ENCODE measurements around the gene GRM1. TPM values are rescaled to one million over a fixed set of nuclear protein-coding genes. Genes with fewer than 3 reads are reported as not detected.

GRM1 gene
- polyA plus RNA-seq, 3 donors, result not detected

GRCh38 chr6:146300521-146300920, 271.7 kb downstream of the GRM1 start:
- H3K4me1 Mint-ChIP-seq, result peaks cover 15% of the 10 kb centered on the region
- intact Hi-C loops (cut with micrococcal nuclease), result no loop called here
- H3K9ac ChIP-seq (ENCODE audit: insufficient read depth, low read length, poor library complexity, severe bottlenecking), result no peak overlapping the region
- H3K27ac ChIP-seq (ENCODE audit: low read depth in 1 of 2, low read length in 2 of 2), result no peak overlapping the region
- no peaks in the 10 kb centered on the region for H3K9me3 ChIP-seq (replicated peaks in 1 of 2; ENCODE audit: control insufficient read depth in 1 of 2, insufficient read depth in 1 of 2, low read length in 2 of 2)
- peaks cover 9 to 10% of the 10 kb centered on the region in 2 donors for H3K4me1 ChIP-seq (ENCODE audit: control insufficient read depth in 1 of 2, insufficient read depth in 2 of 2, low read length in 2 of 2)
- no peak overlapping the region for H3K4me2 ChIP-seq (replicated peaks; ENCODE audit: extremely low read depth, low read length, poor library complexity, severe bottlenecking)
- DNase-seq, result no peak
- H3K36me3 Mint-ChIP-seq, result no peaks in the 10 kb centered on the region
- no peaks in the 10 kb centered on the region for H4K20me1 ChIP-seq (ENCODE audit: insufficient read depth, low read length)
- no peaks in the 10 kb centered on the region for H3K36me3 ChIP-seq (replicated peaks in 1 of 2; ENCODE audit: control insufficient read depth in 1 of 2, insufficient read depth in 2 of 2, low read length in 2 of 2)
- peaks cover 0 to 4% (median 1%) of the 10 kb centered on the region in 3 donors for H3K27me3 Mint-ChIP-seq (ENCODE audit: low read depth in 3 of 3)
- H2AFZ ChIP-seq (ENCODE audit: insufficient read depth, low read depth, low read length, poor library complexity, severe bottlenecking), result no peak overlapping the region
- no peak overlapping the region for H3K4me3 Mint-ChIP-seq
- WGBS (ENCODE audit: insufficient coverage), result 79% methylated on average over 2 of the region's 3 CpGs
- H3K27ac Mint-ChIP-seq, result no peak overlapping the region
- H3K79me2 ChIP-seq (ENCODE audit: insufficient read depth, low read length), result no peaks in the 10 kb centered on the region
- TF ChIP-seq CTCF (IDR thresholded peaks at IDR 0.05), result no peak
- H3K4me3 ChIP-seq (replicated peaks in 1 of 3; ENCODE audit: low read depth in 2 of 3, low read length in 3 of 3), result no peak overlapping the region
- peaks cover 0 to 1% (median 0%) of the 10 kb centered on the region in 7 donors for H3K9me3 Mint-ChIP-seq
- H3K27me3 ChIP-seq (ENCODE audit: control insufficient read depth in 2 of 2, insufficient read depth in 2 of 2, low read length in 2 of 2), result no peaks in the 10 kb centered on the region

GRCh38 chr6:146301764-146302163, 272.9 kb downstream of the GRM1 start:
- peaks cover 0 to 1% (median 0%) of the 10 kb centered on the region in 7 donors for H3K9me3 Mint-ChIP-seq
- no peak overlapping the region for H3K27ac Mint-ChIP-seq
- no peak overlapping the region for H3K4me2 ChIP-seq (replicated peaks; ENCODE audit: extremely low read depth, low read length, poor library complexity, severe bottlenecking)
- 100% methylated on average over 2 of the region's 3 CpGs for WGBS (ENCODE audit: insufficient coverage)
- no peaks in the 10 kb centered on the region for H4K20me1 ChIP-seq (ENCODE audit: insufficient read depth, low read length)
- TF ChIP-seq CTCF (IDR thresholded peaks at IDR 0.05), result no peak
- no peaks in the 10 kb centered on the region for H3K9me3 ChIP-seq (replicated peaks in 1 of 2; ENCODE audit: control insufficient read depth in 1 of 2, insufficient read depth in 1 of 2, low read length in 2 of 2)
- H3K79me2 ChIP-seq (ENCODE audit: insufficient read depth, low read length), result no peaks in the 10 kb centered on the region
- no peaks in the 10 kb centered on the region for H3K27me3 ChIP-seq (ENCODE audit: control insufficient read depth in 2 of 2, insufficient read depth in 2 of 2, low read length in 2 of 2)
- no peaks in the 10 kb centered on the region for H3K36me3 ChIP-seq (replicated peaks in 1 of 2; ENCODE audit: control insufficient read depth in 1 of 2, insufficient read depth in 2 of 2, low read length in 2 of 2)
- H3K4me3 Mint-ChIP-seq, result no peak overlapping the region
- intact Hi-C loops (cut with micrococcal nuclease), result no loop called here
- H3K27me3 Mint-ChIP-seq (ENCODE audit: low read depth in 3 of 3), result peaks cover 0 to 4% (median 1%) of the 10 kb centered on the region in 3 donors
- H3K4me1 Mint-ChIP-seq, result peaks cover 21% of the 10 kb centered on the region
- no peak overlapping the region for H3K9ac ChIP-seq (ENCODE audit: insufficient read depth, low read length, poor library complexity, severe bottlenecking)
- no peak overlapping the region for H2AFZ ChIP-seq (ENCODE audit: insufficient read depth, low read depth, low read length, poor library complexity, severe bottlenecking)
- peak in 1 of 3 donors; percentile 30 for DNase-seq
- peaks cover 13% of the 10 kb centered on the region in 2 donors for H3K4me1 ChIP-seq (ENCODE audit: control insufficient read depth in 1 of 2, insufficient read depth in 2 of 2, low read length in 2 of 2)
- H3K27ac ChIP-seq (ENCODE audit: low read depth in 1 of 2, low read length in 2 of 2), result no peak overlapping the region
- no peaks in the 10 kb centered on the region for H3K36me3 Mint-ChIP-seq
- no peak overlapping the region for H3K4me3 ChIP-seq (replicated peaks in 1 of 3; ENCODE audit: low read depth in 2 of 3, low read length in 3 of 3)

All from CD14-positive monocyte (primary cell).